ENCODE data around the gene GULP1. TPM values are rescaled to one million over a fixed set of nuclear protein-coding genes. Genes with fewer than 3 reads are reported as not detected.

The GULP1 gene
- total and polyA plus RNA-seq, 7 donors: 3.5 to 56.1 (median 50.9) TPM

DNA sequence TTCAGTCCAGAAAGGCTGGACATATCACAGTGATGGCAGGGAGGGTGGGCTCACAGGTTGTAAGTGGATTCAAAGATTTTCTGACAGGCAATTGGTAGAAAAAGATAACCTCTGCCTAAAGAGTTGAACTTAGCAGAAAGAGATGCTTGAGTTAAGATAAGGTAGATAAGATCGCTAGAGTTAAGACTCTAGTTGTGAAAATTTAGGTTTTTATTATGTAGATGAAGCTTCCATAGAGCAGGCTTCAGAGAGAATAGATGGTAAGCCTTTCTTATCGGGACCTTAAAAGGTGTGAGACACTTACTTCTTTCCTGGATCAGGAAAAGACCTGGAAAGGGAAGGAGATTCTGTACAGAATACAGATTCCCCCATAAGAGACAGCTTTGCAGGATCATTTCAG lies 134.4 kb downstream of the GULP1 start:
- no peaks in the 10 kb centered on the region for H3K36me3 ChIP-seq
- no peak overlapping the region for H3K4me3 ChIP-seq
- intact Hi-C loops (cut with DNase I): no loop called here
- TF ChIP-seq EP300 (IDR thresholded peaks at IDR 0.05) (no peak), POLR2A (IDR thresholded peaks at IDR 0.05) (no peak), POLR2AphosphoS5 (IDR thresholded peaks at IDR 0.05) (no peak)
- TF ChIP-seq, protein P1, sequence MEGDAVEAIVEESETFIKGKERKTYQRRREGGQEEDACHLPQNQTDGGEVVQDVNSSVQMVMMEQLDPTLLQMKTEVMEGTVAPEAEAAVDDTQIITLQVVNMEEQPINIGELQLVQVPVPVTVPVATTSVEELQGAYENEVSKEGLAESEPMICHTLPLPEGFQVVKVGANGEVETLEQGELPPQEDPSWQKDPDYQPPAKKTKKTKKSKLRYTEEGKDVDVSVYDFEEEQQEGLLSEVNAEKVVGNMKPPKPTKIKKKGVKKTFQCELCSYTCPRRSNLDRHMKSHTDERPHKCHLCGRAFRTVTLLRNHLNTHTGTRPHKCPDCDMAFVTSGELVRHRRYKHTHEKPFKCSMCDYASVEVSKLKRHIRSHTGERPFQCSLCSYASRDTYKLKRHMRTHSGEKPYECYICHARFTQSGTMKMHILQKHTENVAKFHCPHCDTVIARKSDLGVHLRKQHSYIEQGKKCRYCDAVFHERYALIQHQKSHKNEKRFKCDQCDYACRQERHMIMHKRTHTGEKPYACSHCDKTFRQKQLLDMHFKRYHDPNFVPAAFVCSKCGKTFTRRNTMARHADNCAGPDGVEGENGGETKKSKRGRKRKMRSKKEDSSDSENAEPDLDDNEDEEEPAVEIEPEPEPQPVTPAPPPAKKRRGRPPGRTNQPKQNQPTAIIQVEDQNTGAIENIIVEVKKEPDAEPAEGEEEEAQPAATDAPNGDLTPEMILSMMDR (IDR thresholded peaks at IDR 0.05): no peak
- WGBS, 2 donors: 22 to 43% methylated on average over 2 of the region's 2 CpGs
- H3K27ac ChIP-seq: no peak overlapping the region
- H3K27me3 ChIP-seq: no peaks in the 10 kb centered on the region
- no peaks in the 10 kb centered on the region for H3K9me3 ChIP-seq
- H3K4me1 ChIP-seq: no peaks in the 10 kb centered on the region
- no peak for DNase-seq

DNA sequence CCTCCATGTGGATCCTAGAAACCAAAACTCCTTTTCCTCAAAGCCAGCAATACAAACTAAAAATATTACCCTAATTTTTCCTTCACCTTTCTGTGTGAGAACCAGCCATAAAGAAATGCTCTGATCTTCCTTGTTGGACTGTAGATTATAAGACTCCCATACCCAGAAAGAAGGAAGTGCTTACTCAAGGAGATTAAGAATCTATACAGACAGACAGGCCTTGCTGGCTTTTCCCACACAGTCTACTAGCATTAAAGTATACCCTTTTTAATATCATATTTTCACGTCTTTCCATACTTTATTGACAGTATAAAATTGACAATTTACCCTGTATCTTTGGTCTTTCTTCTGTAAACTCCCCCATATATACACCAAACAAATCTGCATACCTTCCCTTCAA lies 139.0 kb downstream of the GULP1 start:
- no peaks in the 10 kb centered on the region for H3K27me3 ChIP-seq
- H3K27ac ChIP-seq: no peak overlapping the region
- no peaks in the 10 kb centered on the region for H3K4me1 ChIP-seq
- no peak overlapping the region for H3K4me3 ChIP-seq
- DNase-seq: no peak
- intact Hi-C loops (cut with DNase I): no loop called here
- H3K9me3 ChIP-seq: no peaks in the 10 kb centered on the region
- no peaks in the 10 kb centered on the region for H3K36me3 ChIP-seq
- no peak for TF ChIP-seq POLR2AphosphoS5 (IDR thresholded peaks at IDR 0.05)
- TF ChIP-seq, protein P1 (IDR thresholded peaks at IDR 0.05): no peak
- no peak for TF ChIP-seq EP300 (IDR thresholded peaks at IDR 0.05)
- TF ChIP-seq POLR2A (IDR thresholded peaks at IDR 0.05): no peak
- WGBS, 2 donors: 64 to 78% methylated on average over 1 of the region's 1 CpG

DNA sequence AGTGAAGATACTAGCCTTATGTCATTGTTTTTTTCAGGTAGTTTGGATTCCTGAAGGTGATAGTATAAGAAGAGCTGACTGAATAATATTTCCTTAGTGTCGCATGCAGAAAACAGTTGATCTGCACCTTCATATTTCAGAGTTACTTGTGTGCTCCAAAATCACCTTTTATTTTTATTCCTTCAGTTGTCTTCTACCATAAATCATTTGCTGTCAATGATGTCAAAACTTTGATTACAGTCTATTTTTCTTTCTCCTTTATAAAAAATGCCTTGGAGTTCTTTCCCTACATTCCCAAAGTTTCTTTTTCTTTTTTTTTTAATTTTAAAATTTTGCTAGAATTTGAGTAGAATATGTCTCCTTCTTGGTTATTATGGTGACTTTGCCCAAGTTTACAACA lies 142.3 kb downstream of the GULP1 start:
- H3K9me3 ChIP-seq: no peaks in the 10 kb centered on the region
- H3K4me1 ChIP-seq: no peaks in the 10 kb centered on the region
- no peak for TF ChIP-seq EP300 (IDR thresholded peaks at IDR 0.05)
- no peak for TF ChIP-seq POLR2AphosphoS5 (IDR thresholded peaks at IDR 0.05)
- no peak for TF ChIP-seq POLR2A (IDR thresholded peaks at IDR 0.05)
- TF ChIP-seq, protein P1 (IDR thresholded peaks at IDR 0.05): no peak
- H3K36me3 ChIP-seq: no peaks in the 10 kb centered on the region
- DNase-seq: no peak
- intact Hi-C loops (cut with DNase I): no loop called here
- H3K27me3 ChIP-seq: no peaks in the 10 kb centered on the region
- H3K27ac ChIP-seq: no peak overlapping the region
- WGBS, 2 donors: 94 to 95% methylated on average over 1 of the region's 1 CpG
- H3K4me3 ChIP-seq: no peak overlapping the region

DNA sequence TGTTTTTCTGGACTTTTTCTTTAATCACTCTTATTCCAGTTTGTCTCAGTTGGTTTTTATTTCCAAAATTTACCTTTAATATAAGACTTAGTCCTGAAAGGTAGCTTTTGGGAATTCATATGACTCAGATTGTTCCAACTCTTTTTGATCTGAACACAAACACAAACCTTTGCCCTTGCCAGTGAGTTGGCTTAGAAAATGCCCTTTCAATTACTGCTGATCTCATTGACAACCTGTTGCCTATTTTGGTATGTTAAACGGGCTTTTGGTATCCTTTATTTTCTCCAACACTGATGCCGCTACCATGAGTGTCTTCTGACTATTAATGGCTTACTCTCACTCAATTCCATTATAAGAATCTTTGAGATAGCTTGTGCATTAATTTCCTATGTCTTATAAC lies 143.4 kb downstream of the GULP1 start:
- intact Hi-C loops (cut with DNase I): no loop called here
- 74 to 87% methylated on average over 2 of the region's 2 CpGs for WGBS, 2 donors
- H3K27ac ChIP-seq: no peak overlapping the region
- no peaks in the 10 kb centered on the region for H3K4me1 ChIP-seq
- DNase-seq: no peak
- H3K9me3 ChIP-seq: no peaks in the 10 kb centered on the region
- H3K27me3 ChIP-seq: no peaks in the 10 kb centered on the region
- H3K36me3 ChIP-seq: no peaks in the 10 kb centered on the region
- no peak overlapping the region for H3K4me3 ChIP-seq
- TF ChIP-seq POLR2A (IDR thresholded peaks at IDR 0.05): no peak
- TF ChIP-seq, protein P1 (IDR thresholded peaks at IDR 0.05): no peak

DNA sequence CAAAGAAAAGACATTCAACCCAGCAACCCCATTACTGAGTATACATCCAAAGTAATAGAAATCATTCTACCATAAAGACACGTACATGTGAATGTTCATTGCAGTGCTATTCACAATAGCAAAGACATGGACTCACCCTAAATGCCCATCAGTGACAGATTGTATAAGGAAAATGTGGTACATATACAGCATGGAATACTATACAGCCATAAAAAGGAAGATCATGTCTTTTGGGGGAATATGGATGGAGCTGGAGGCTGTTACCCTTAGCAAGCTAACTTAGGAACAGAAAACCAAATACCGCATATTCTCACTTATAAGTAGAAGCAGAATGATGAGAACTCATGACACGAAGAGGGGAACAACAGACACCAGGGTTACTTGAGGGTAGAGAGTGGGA lies 145.9 kb downstream of the GULP1 start:
- intact Hi-C loops (cut with DNase I): no loop called here
- no peak for DNase-seq
- H3K36me3 ChIP-seq: no peaks in the 10 kb centered on the region
- H3K27me3 ChIP-seq: no peaks in the 10 kb centered on the region
- TF ChIP-seq, protein P1 (IDR thresholded peaks at IDR 0.05): no peak
- TF ChIP-seq EP300 (IDR thresholded peaks at IDR 0.05) (no peak), POLR2A (IDR thresholded peaks at IDR 0.05) (no peak), POLR2AphosphoS5 (IDR thresholded peaks at IDR 0.05) (no peak)
- H3K27ac ChIP-seq: no peak overlapping the region
- H3K4me1 ChIP-seq: no peaks in the 10 kb centered on the region
- H3K9me3 ChIP-seq: no peaks in the 10 kb centered on the region
- no peak overlapping the region for H3K4me3 ChIP-seq
- 92 to 95% methylated on average over 3 of the region's 3 CpGs for WGBS, 2 donors
